Activated CD4-positive, alpha-beta memory T cell treated with anti-CD3 and anti-CD28 coated beads, Interleukin-2, amount 10 ng/mL, durations not matched to agents 7 days and 5 days (primary cell): Measurements from ENCODE around the gene KRTAP5-4. TPM values are rescaled to one million over a fixed set of nuclear protein-coding genes. Genes with fewer than 3 reads are reported as not detected.
"Not testable (repeated sequence)": the region's sequence is repeated elsewhere in the genome, so short reads cannot be mapped to it uniquely, and the experiment has no call there.

Source experiments
- CTCF ChIA-PET: fragments of 350-600 bp; sonication (Branson Sonifier 250); formaldehyde crosslinking; loops from one replicate; lab custom pipeline; 2021; ENCODE audit warnings: antibody characterized with exemption, inconsistent platforms; lab: Charles Lee
- POLR2A ChIA-PET: fragments of 350-600 bp; sonication (Branson Sonifier 250); formaldehyde crosslinking; loops from one replicate; lab custom pipeline; 2021; ENCODE audit warnings: antibody characterized with exemption; lab: Charles Lee
- DNase-seq: peaks from one replicate; pipeline ENCODE4 v3.0.0-alpha.2; 2020
- H3K27ac Mint-ChIP-seq: one replicate; pipeline ENCODE4 v1.8.0; 2021; ENCODE audit warnings: mild to moderate bottlenecking, mixed read lengths
- H3K27me3 Mint-ChIP-seq: one replicate; pipeline ENCODE4 v1.8.0; 2021; ENCODE audit warnings: mixed read lengths
- H3K36me3 Mint-ChIP-seq: one replicate; pipeline ENCODE4 v1.8.0; 2021; ENCODE audit warnings: low read depth, mixed read lengths
- H3K4me1 Mint-ChIP-seq: one replicate; pipeline ENCODE4 v1.8.0; 2021; ENCODE audit warnings: mixed read lengths
- H3K4me3 Mint-ChIP-seq: one replicate; pipeline ENCODE4 v1.8.0; 2021; ENCODE audit warnings: mild to moderate bottlenecking, mixed read lengths
- H3K9me3 Mint-ChIP-seq: one replicate; pipeline ENCODE4 v1.8.0; 2021; ENCODE audit warnings: mixed read lengths
- total RNA-seq, 2 experiments: library from RNA; stranded (reverse); gene quantifications; one replicate each; pipeline ENCODE4 v1.2.3, GENCODE V29; 2021

Gene KRTAP5-4
- total RNA-seq = not detected

GRCh38 chr11:1622086-1622485, at the start of gene KRTAP5-4:
Gene KRTAP5-4 (minus strand): TSS chr11:1622138. CDS start chr11:1622093, 45 bp downstream.
- Mint-ChIP-seq H3K9me3 (no peaks in the 10 kb centered on the region), H3K27me3 (peaks cover 10% of the 10 kb centered on the region), H3K4me1 (peaks cover 7% of the 10 kb centered on the region), H3K36me3 (no peaks in the 10 kb centered on the region), H3K4me3 (no peak within 1 kb of the TSS), H3K27ac (no peak within 1 kb of the TSS)
- ChIA-PET POLR2A (no interaction called here), CTCF (no interaction called here)
- no peak for DNase-seq

GRCh38 chr11:1671658-1672057, 49.7 kb upstream of the KRTAP5-4 start:
- no peaks in the 10 kb centered on the region for H3K36me3 Mint-ChIP-seq
- peaks cover 43% of the 10 kb centered on the region for H3K27me3 Mint-ChIP-seq
- no peak overlapping the region for H3K4me3 Mint-ChIP-seq
- ChIA-PET POLR2A (no interaction called here), CTCF (interaction anchor here (1.3 kb wide), 1 partner anchor 19 kb away, joined by 6 read pairs; no protein-coding TSS in a partner anchor)
- no peaks in the 10 kb centered on the region for H3K9me3 Mint-ChIP-seq
- no peaks in the 10 kb centered on the region for H3K4me1 Mint-ChIP-seq
- no peak for DNase-seq
- H3K27ac Mint-ChIP-seq = no peak overlapping the region

GRCh38 chr11:1670905-1671371, 49.0 kb upstream of the KRTAP5-4 start:
- POLR2A ChIA-PET = no interaction called here
- H3K27ac Mint-ChIP-seq = no peak overlapping the region

GRCh38 chr11:1670457-1670856, 48.5 kb upstream of the KRTAP5-4 start:
- H3K4me1 Mint-ChIP-seq, H3K4me3 Mint-ChIP-seq, H3K36me3 Mint-ChIP-seq, DNase-seq, POLR2A ChIA-PET, H3K27ac Mint-ChIP-seq, H3K9me3 Mint-ChIP-seq: not testable (repeated sequence)
- CTCF ChIA-PET = interaction anchor here (0.6 to 1.0 kb wide), 2 partner anchors 18 to 162 kb away, joined by 3 read pairs; no protein-coding TSS in a partner anchor
- peaks cover 34% of the 10 kb centered on the region for H3K27me3 Mint-ChIP-seq

More at GRCh38 chr11:1670905-1671371, 49.0 kb upstream of the KRTAP5-4 start:
- Mint-ChIP-seq H3K9me3 (no peaks in the 10 kb centered on the region), H3K36me3 (no peaks in the 10 kb centered on the region), H3K4me3 (no peak overlapping the region), H3K4me1 (no peaks in the 10 kb centered on the region), H3K27me3 (peaks cover 38% of the 10 kb centered on the region)
- no peak for DNase-seq
- CTCF ChIA-PET = interaction anchor here (1.3 kb wide), 1 partner anchor 18 kb away, joined by 6 read pairs; no protein-coding TSS in a partner anchor

GRCh38 chr11:1669546-1670218, 47.7 kb upstream of the KRTAP5-4 start:
- POLR2A ChIA-PET = no interaction called here
- H3K4me3 Mint-ChIP-seq = no peak overlapping the region
- no peak for DNase-seq
- no peaks in the 10 kb centered on the region for H3K36me3 Mint-ChIP-seq
- H3K4me1 Mint-ChIP-seq = no peaks in the 10 kb centered on the region
- peaks cover 28% of the 10 kb centered on the region for H3K27me3 Mint-ChIP-seq
- CTCF ChIA-PET = interaction anchor here (0.6 to 1.0 kb wide), 2 partner anchors 17 to 163 kb away, joined by 3 read pairs; no protein-coding TSS in a partner anchor
- H3K9me3 Mint-ChIP-seq = no peaks in the 10 kb centered on the region
- H3K27ac Mint-ChIP-seq = no peak overlapping the region

- no peak for DNase-seq
- no peaks in the 10 kb centered on the region for H3K9me3 Mint-ChIP-seq
- H3K36me3 Mint-ChIP-seq = no peaks in the 10 kb centered on the region
- no peak overlapping the region for H3K4me3 Mint-ChIP-seq
- H3K4me1 Mint-ChIP-seq = no peaks in the 10 kb centered on the region
- CTCF ChIA-PET = interaction anchor here (1.0 kb wide), 1 partner anchor 16 kb away, joined by 3 read pairs; no protein-coding TSS in a partner anchor
- peaks cover 26% of the 10 kb centered on the region for H3K27me3 Mint-ChIP-seq
- POLR2A ChIA-PET = no interaction called here
- H3K27ac Mint-ChIP-seq = no peak overlapping the region
Measured at GRCh38 chr11:1668911-1669473, 47.1 kb upstream of the KRTAP5-4 start.

- no peaks in the 10 kb centered on the region for H3K4me1 Mint-ChIP-seq
- H3K9me3 Mint-ChIP-seq = no peaks in the 10 kb centered on the region
- ChIA-PET CTCF (no interaction called here), POLR2A (no interaction called here)
- no peak overlapping the region for H3K27ac Mint-ChIP-seq
- no peak overlapping the region for H3K4me3 Mint-ChIP-seq
- H3K27me3 Mint-ChIP-seq = peaks cover 20% of the 10 kb centered on the region
- no peaks in the 10 kb centered on the region for H3K36me3 Mint-ChIP-seq
- no peak for DNase-seq
Measured at GRCh38 chr11:1667906-1668305, 46.0 kb upstream of the KRTAP5-4 start.

GRCh38 chr11:1667121-1667850, 45.3 kb upstream of the KRTAP5-4 start:
- DNase-seq = no peak
- peaks cover 2% of the 10 kb centered on the region for H3K4me1 Mint-ChIP-seq
- H3K27me3 Mint-ChIP-seq = peaks cover 26% of the 10 kb centered on the region
- POLR2A ChIA-PET = no interaction called here
- CTCF ChIA-PET = no interaction called here
- no peaks in the 10 kb centered on the region for H3K9me3 Mint-ChIP-seq
- no peak overlapping the region for H3K4me3 Mint-ChIP-seq
- no peaks in the 10 kb centered on the region for H3K36me3 Mint-ChIP-seq
- H3K27ac Mint-ChIP-seq = no peak overlapping the region

GRCh38 chr11:1665313-1665712, 43.4 kb upstream of the KRTAP5-4 start:
- POLR2A ChIA-PET = no interaction called here

GRCh38 chr11:1662699-1663283, 40.9 kb upstream of the KRTAP5-4 start:
- DNase-seq, POLR2A ChIA-PET, H3K9me3 Mint-ChIP-seq, H3K36me3 Mint-ChIP-seq, H3K27ac Mint-ChIP-seq, CTCF ChIA-PET, H3K4me3 Mint-ChIP-seq: not testable (repeated sequence)
- H3K4me1 Mint-ChIP-seq = peaks cover 19% of the 10 kb centered on the region
- peaks cover 31% of the 10 kb centered on the region for H3K27me3 Mint-ChIP-seq

More at GRCh38 chr11:1665313-1665712, 43.4 kb upstream of the KRTAP5-4 start:
- H3K27me3 Mint-ChIP-seq = peaks cover 33% of the 10 kb centered on the region
- H3K36me3 Mint-ChIP-seq = no peaks in the 10 kb centered on the region
- no peak overlapping the region for H3K4me3 Mint-ChIP-seq
- no peaks in the 10 kb centered on the region for H3K9me3 Mint-ChIP-seq
- H3K4me1 Mint-ChIP-seq = peaks cover 7% of the 10 kb centered on the region
- no peak for DNase-seq
- H3K27ac Mint-ChIP-seq = no peak overlapping the region
- CTCF ChIA-PET = no interaction called here

- peaks cover 33% of the 10 kb centered on the region for H3K27me3 Mint-ChIP-seq
- H3K9me3 Mint-ChIP-seq, H3K36me3 Mint-ChIP-seq, POLR2A ChIA-PET, H3K4me3 Mint-ChIP-seq, DNase-seq, H3K27ac Mint-ChIP-seq, CTCF ChIA-PET: not testable (repeated sequence)
- peaks cover 19% of the 10 kb centered on the region for H3K4me1 Mint-ChIP-seq
Measured at GRCh38 chr11:1661454-1662269, 39.7 kb upstream of the KRTAP5-4 start.
